ENCODE results near the gene FBXO5.

DNA sequence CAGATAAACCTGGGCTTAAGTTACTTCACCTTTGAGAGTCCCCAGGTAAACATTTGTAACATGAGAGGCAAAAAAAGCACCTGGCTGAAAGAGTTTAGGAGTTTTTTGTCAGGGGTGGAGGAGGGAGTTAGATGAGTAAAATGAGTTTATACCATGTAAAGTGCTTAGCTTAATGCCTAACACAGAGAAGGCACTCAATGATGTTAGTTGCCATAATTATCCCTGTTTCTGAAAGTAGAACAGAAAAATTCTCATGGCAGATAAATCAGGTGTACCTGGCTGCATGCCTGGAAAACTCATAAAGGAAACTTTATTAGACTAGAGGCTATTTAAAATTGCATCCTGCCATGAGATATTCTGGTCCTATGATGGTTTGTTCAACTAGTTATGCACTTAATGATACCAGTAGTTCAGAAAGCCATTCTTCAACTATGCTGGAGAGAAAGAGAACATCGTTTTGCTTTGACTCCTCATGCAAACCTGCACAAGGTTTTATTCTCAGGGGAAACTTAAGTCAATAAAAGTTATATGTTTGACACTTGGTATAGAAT, 40.4 kb downstream of the FBXO5 start:
- TF ChIP-seq CTCF (IDR thresholded peaks at IDR 0.05) (no peak), ZFX (IDR thresholded peaks at IDR 0.05; ENCODE audit: borderline replicate concordance) (no peak)
